Measurements from ENCODE around the gene SLC35B4. TPM values are rescaled to one million over a fixed set of nuclear protein-coding genes. Genes with fewer than 3 reads are reported as not detected.

The SLC35B4 gene
- total RNA-seq, 2 experiments from 2014 or later, result 18.9 to 20.8 TPM

- ATAC-seq (no peak), DNase-seq (no peak)
- H3K27me3 Mint-ChIP-seq (ENCODE audit: low read depth), result peaks cover 6% of the 10 kb centered on the region
- H3K36me3 Mint-ChIP-seq (ENCODE audit: low read depth), result no peaks in the 10 kb centered on the region
- no peaks in the 10 kb centered on the region for H3K4me1 Mint-ChIP-seq (ENCODE audit: low read depth)
- H3K27ac Mint-ChIP-seq, result no peak overlapping the region
- no peak overlapping the region for H3K4me3 Mint-ChIP-seq
- CTCF ChIA-PET, result no interaction called here
- POLR2A ChIA-PET, result no interaction called here
- no peaks in the 10 kb centered on the region for H3K9me3 Mint-ChIP-seq (ENCODE audit: insufficient read depth)
Measured at GRCh38 chr7:134351424-134351823, 34.7 kb upstream of the SLC35B4 start.

- no peak for DNase-seq
- Mint-ChIP-seq H3K9me3 (ENCODE audit: insufficient read depth) (no peaks in the 10 kb centered on the region), H3K36me3 (ENCODE audit: low read depth) (no peaks in the 10 kb centered on the region), H3K4me1 (ENCODE audit: low read depth) (no peaks in the 10 kb centered on the region), H3K4me3 (no peak overlapping the region), H3K27ac (no peak overlapping the region), H3K27me3 (ENCODE audit: low read depth) (peaks cover 6% of the 10 kb centered on the region)
- CTCF ChIA-PET, result no interaction called here
- POLR2A ChIA-PET, result no interaction called here
- ATAC-seq, result no peak
Measured at GRCh38 chr7:134350709-134351108, 34.0 kb upstream of the SLC35B4 start.

- H3K36me3 Mint-ChIP-seq (ENCODE audit: low read depth), result no peaks in the 10 kb centered on the region
- DNase-seq (no peak), ATAC-seq (no peak)
- no peak overlapping the region for H3K4me3 Mint-ChIP-seq
- no peak overlapping the region for H3K27ac Mint-ChIP-seq
- no peaks in the 10 kb centered on the region for H3K9me3 Mint-ChIP-seq (ENCODE audit: insufficient read depth)
- peaks cover 13% of the 10 kb centered on the region for H3K27me3 Mint-ChIP-seq (ENCODE audit: low read depth)
- H3K4me1 Mint-ChIP-seq (ENCODE audit: low read depth), result no peaks in the 10 kb centered on the region
- CTCF ChIA-PET, result no interaction called here
- POLR2A ChIA-PET, result no interaction called here
Measured at GRCh38 chr7:134347567-134347966, 30.8 kb upstream of the SLC35B4 start.

- CTCF ChIA-PET, result interaction anchor here (2.5 kb wide), 1 partner anchor 13 kb away, joined by 9 read pairs; no protein-coding TSS in a partner anchor
Measured at GRCh38 chr7:134343796-134344195, 27.1 kb upstream of the SLC35B4 start.

GRCh38 chr7:134343136-134343535, 26.4 kb upstream of the SLC35B4 start:
- DNase-seq (no peak), ATAC-seq (no peak)
- Mint-ChIP-seq H3K27ac (no peak overlapping the region), H3K4me3 (no peak overlapping the region), H3K36me3 (ENCODE audit: low read depth) (no peaks in the 10 kb centered on the region), H3K4me1 (ENCODE audit: low read depth) (no peaks in the 10 kb centered on the region), H3K27me3 (ENCODE audit: low read depth) (peaks cover 14% of the 10 kb centered on the region), H3K9me3 (ENCODE audit: insufficient read depth) (no peaks in the 10 kb centered on the region)
- CTCF ChIA-PET, result interaction anchor here (2.5 kb wide), 1 partner anchor 14 kb away, joined by 9 read pairs; no protein-coding TSS in a partner anchor
- POLR2A ChIA-PET, result no interaction called here

More at GRCh38 chr7:134343796-134344195, 27.1 kb upstream of the SLC35B4 start:
- Mint-ChIP-seq H3K4me1 (ENCODE audit: low read depth) (no peaks in the 10 kb centered on the region), H3K9me3 (ENCODE audit: insufficient read depth) (no peaks in the 10 kb centered on the region), H3K27ac (no peak overlapping the region), H3K27me3 (ENCODE audit: low read depth) (peaks cover 14% of the 10 kb centered on the region), H3K36me3 (ENCODE audit: low read depth) (no peaks in the 10 kb centered on the region), H3K4me3 (no peak overlapping the region)
- ATAC-seq (no peak), DNase-seq (no peak)
- POLR2A ChIA-PET, result no interaction called here

GRCh38 chr7:134339475-134339874, 22.7 kb upstream of the SLC35B4 start:
- ATAC-seq (no peak), DNase-seq (no peak)
- Mint-ChIP-seq H3K27ac (no peak overlapping the region), H3K4me3 (no peak overlapping the region), H3K27me3 (ENCODE audit: low read depth) (peaks cover 11% of the 10 kb centered on the region), H3K4me1 (ENCODE audit: low read depth) (no peaks in the 10 kb centered on the region), H3K36me3 (ENCODE audit: low read depth) (no peaks in the 10 kb centered on the region), H3K9me3 (ENCODE audit: insufficient read depth) (no peaks in the 10 kb centered on the region)
- ChIA-PET POLR2A (no interaction called here), CTCF (no interaction called here)

- peaks cover 9% of the 10 kb centered on the region for H3K27me3 Mint-ChIP-seq (ENCODE audit: low read depth)
- no peak overlapping the region for H3K4me3 Mint-ChIP-seq
- no peak for DNase-seq
- CTCF ChIA-PET, result interaction anchor here (1.4 kb wide), 1 partner anchor 20 kb away, joined by 5 read pairs; no protein-coding TSS in a partner anchor
- no peak overlapping the region for H3K27ac Mint-ChIP-seq
- no peaks in the 10 kb centered on the region for H3K4me1 Mint-ChIP-seq (ENCODE audit: low read depth)
- H3K9me3 Mint-ChIP-seq (ENCODE audit: insufficient read depth), result no peaks in the 10 kb centered on the region
- POLR2A ChIA-PET, result no interaction called here
- no peaks in the 10 kb centered on the region for H3K36me3 Mint-ChIP-seq (ENCODE audit: low read depth)
- ATAC-seq, result no peak
Measured at GRCh38 chr7:134337980-134338379, 21.2 kb upstream of the SLC35B4 start.

GRCh38 chr7:134334408-134334807, 17.7 kb upstream of the SLC35B4 start:
- H3K36me3 Mint-ChIP-seq (ENCODE audit: low read depth), result no peaks in the 10 kb centered on the region

GRCh38 chr7:134333943-134334342, 17.2 kb upstream of the SLC35B4 start:
- Mint-ChIP-seq H3K9me3 (ENCODE audit: insufficient read depth) (no peaks in the 10 kb centered on the region), H3K27me3 (ENCODE audit: low read depth) (peaks cover 6% of the 10 kb centered on the region), H3K4me3 (no peak overlapping the region), H3K27ac (no peak overlapping the region), H3K4me1 (ENCODE audit: low read depth) (no peaks in the 10 kb centered on the region), H3K36me3 (ENCODE audit: low read depth) (no peaks in the 10 kb centered on the region)
- DNase-seq, result no peak
- ChIA-PET CTCF (no interaction called here), POLR2A (no interaction called here)
- no peak for ATAC-seq

More at GRCh38 chr7:134334408-134334807, 17.7 kb upstream of the SLC35B4 start:
- ChIA-PET POLR2A (no interaction called here), CTCF (no interaction called here)
- Mint-ChIP-seq H3K27me3 (ENCODE audit: low read depth) (peaks cover 6% of the 10 kb centered on the region), H3K4me3 (no peak overlapping the region), H3K4me1 (ENCODE audit: low read depth) (no peaks in the 10 kb centered on the region), H3K9me3 (ENCODE audit: insufficient read depth) (no peaks in the 10 kb centered on the region), H3K27ac (no peak overlapping the region)
- ATAC-seq, result no peak
- DNase-seq, result no peak

GRCh38 chr7:134332892-134333291, 16.2 kb upstream of the SLC35B4 start:
- DNase-seq (no peak), ATAC-seq (no peak)
- Mint-ChIP-seq H3K4me3 (no peak overlapping the region), H3K27ac (no peak overlapping the region), H3K9me3 (ENCODE audit: insufficient read depth) (no peaks in the 10 kb centered on the region), H3K36me3 (ENCODE audit: low read depth) (no peaks in the 10 kb centered on the region), H3K27me3 (ENCODE audit: low read depth) (peaks cover 6% of the 10 kb centered on the region), H3K4me1 (ENCODE audit: low read depth) (no peaks in the 10 kb centered on the region)
- ChIA-PET POLR2A (no interaction called here), CTCF (no interaction called here)

- no peak for ATAC-seq
- Mint-ChIP-seq H3K36me3 (ENCODE audit: low read depth) (no peaks in the 10 kb centered on the region), H3K27me3 (ENCODE audit: low read depth) (peaks cover 6% of the 10 kb centered on the region), H3K4me1 (ENCODE audit: low read depth) (no peaks in the 10 kb centered on the region), H3K4me3 (no peak overlapping the region), H3K27ac (no peak overlapping the region), H3K9me3 (ENCODE audit: insufficient read depth) (no peaks in the 10 kb centered on the region)
- ChIA-PET CTCF (interaction anchor here (0.6 kb wide), 1 partner anchor 269 kb away, joined by 3 read pairs; no protein-coding TSS in a partner anchor), POLR2A (no interaction called here)
- no peak for DNase-seq
Measured at GRCh38 chr7:134331393-134331792, 14.7 kb upstream of the SLC35B4 start.

- no peaks in the 10 kb centered on the region for H3K9me3 Mint-ChIP-seq (ENCODE audit: insufficient read depth)
- no peaks in the 10 kb centered on the region for H3K4me1 Mint-ChIP-seq (ENCODE audit: low read depth)
- H3K36me3 Mint-ChIP-seq (ENCODE audit: low read depth), result no peaks in the 10 kb centered on the region
- peaks cover 6% of the 10 kb centered on the region for H3K27me3 Mint-ChIP-seq (ENCODE audit: low read depth)
- no peak overlapping the region for H3K27ac Mint-ChIP-seq
- no peak for DNase-seq
- ChIA-PET CTCF (interaction anchor here (0.6 to 1.0 kb wide), 2 partner anchors 13 to 269 kb away, joined by 3 read pairs; no protein-coding TSS in a partner anchor), POLR2A (no interaction called here)
- no peak for ATAC-seq
- no peak overlapping the region for H3K4me3 Mint-ChIP-seq
Measured at GRCh38 chr7:134330974-134331373, 14.2 kb upstream of the SLC35B4 start.

Measured in activated CD8-positive, alpha-beta T cell treated with anti-CD3 and anti-CD28 coated beads, Interleukin-2, amount 10 ng/mL, durations not matched to agents 7 days and 5 days (primary cell).